ENCODE measurements around the gene GOLGA1. TPM values are rescaled to one million over a fixed set of nuclear protein-coding genes. Genes with fewer than 3 reads are reported as not detected.
A peak's percentile ranks its signal among the peaks of the same experiment; 100 is the strongest.

GOLGA1 gene
- total and polyA plus RNA-seq, 2 of the 13 experiments (the other 11 are each of a cell fraction or from before 2014, with no cell fraction given) = 12.7 to 15.9 TPM

DNA sequence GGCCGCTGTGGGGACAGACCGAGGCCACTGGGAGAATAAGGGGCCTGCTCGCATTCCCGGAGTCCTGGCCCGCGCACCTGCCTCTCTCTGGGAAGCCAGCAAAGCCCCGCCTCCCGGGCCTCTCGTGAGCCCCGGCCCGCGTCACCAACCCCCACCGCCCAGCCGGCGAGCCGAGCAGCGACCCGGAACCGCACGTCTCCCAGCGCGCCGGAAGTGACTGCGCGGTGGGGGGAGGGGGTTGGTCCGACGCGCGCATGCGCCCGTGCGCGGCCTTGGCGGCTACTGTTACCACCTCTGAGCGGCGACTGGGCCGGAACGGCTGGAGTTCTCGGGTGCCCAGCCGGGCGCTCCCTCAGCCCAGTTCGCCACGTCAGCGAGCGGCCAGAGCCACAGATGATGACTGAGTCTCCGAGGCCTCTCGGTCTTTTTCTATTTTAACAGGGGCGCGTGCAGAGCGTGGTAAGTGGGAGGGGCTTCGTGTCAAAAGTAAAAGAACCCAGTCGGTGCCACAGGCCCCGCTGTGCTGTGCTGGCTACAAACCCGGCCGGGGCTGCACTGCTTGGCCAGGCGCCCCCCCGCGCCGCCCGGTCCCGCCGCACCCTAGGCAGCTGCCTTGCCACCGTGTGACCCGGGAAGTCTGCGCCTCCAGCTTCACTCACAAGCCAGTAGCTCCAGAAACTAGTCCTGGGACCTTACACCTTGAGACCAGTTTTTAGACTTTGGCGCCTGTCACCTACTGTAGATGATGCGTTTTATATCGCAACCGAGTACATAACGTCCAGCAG, at the start of gene GOLGA1 (continued):
- peak; percentile 94 for TF ChIP-seq POLR2G (IDR thresholded peaks at IDR 0.05; ENCODE audit: low read depth, low read length)
- TF ChIP-seq KMT2B (CRISPR knock-in tag; IDR thresholded peaks at IDR 0.05) = peak; percentile 95
- TF ChIP-seq SRSF9 (IDR thresholded peaks at IDR 0.05; ENCODE audit: borderline replicate concordance, insufficient read depth, low read depth, low read length, poor library complexity, severe bottlenecking) = no peak
- TF ChIP-seq ZSCAN9 (CRISPR knock-in tag; IDR thresholded peaks at IDR 0.05; ENCODE audit: borderline replicate concordance) = peak; percentile 61
- TF ChIP-seq ZNF225 (CRISPR knock-in tag; IDR thresholded peaks at IDR 0.05) = no peak; the same call in 1 of the 2 replicates
- TF ChIP-seq, protein P1, sequence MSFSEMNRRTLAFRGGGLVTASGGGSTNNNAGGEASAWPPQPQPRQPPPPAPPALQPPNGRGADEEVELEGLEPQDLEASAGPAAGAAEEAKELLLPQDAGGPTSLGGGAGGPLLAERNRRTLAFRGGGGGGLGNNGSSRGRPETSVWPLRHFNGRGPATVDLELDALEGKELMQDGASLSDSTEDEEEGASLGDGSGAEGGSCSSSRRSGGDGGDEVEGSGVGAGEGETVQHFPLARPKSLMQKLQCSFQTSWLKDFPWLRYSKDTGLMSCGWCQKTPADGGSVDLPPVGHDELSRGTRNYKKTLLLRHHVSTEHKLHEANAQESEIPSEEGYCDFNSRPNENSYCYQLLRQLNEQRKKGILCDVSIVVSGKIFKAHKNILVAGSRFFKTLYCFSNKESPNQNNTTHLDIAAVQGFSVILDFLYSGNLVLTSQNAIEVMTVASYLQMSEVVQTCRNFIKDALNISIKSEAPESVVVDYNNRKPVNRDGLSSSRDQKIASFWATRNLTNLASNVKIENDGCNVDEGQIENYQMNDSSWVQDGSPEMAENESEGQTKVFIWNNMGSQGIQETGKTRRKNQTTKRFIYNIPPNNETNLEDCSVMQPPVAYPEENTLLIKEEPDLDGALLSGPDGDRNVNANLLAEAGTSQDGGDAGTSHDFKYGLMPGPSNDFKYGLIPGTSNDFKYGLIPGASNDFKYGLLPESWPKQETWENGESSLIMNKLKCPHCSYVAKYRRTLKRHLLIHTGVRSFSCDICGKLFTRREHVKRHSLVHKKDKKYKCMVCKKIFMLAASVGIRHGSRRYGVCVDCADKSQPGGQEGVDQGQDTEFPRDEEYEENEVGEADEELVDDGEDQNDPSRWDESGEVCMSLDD (CRISPR knock-in tag; IDR thresholded peaks at IDR 0.05; ENCODE audit: borderline replicate concordance) = no peak; the same call in 1 of the 2 replicates
- no peak for TF ChIP-seq FOXA1 (IDR thresholded peaks at IDR 0.05)
- peak; percentile 12; the same call in 1 of the 2 replicates for TF ChIP-seq FOXA1 (CRISPR knock-in tag; IDR thresholded peaks at IDR 0.05)
- no peak for TF ChIP-seq HOXA9 (CRISPR knock-in tag; IDR thresholded peaks at IDR 0.05; ENCODE audit: borderline replicate concordance)
- TF ChIP-seq GABPA (IDR thresholded peaks at IDR 0.05; ENCODE audit: low read depth, low read length) = peak; percentile 96
- peak; percentile 91 for TF ChIP-seq GABPA (CRISPR knock-in tag; IDR thresholded peaks at IDR 0.05; ENCODE audit: low read depth)
- peak; percentile 36; the same call in 1 of the 2 replicates for TF ChIP-seq ZFP36L1 (CRISPR knock-in tag; IDR thresholded peaks at IDR 0.05)
- peak; percentile 27 for TF ChIP-seq MIER3 (CRISPR knock-in tag; IDR thresholded peaks at IDR 0.05; ENCODE audit: borderline replicate concordance)
- TF ChIP-seq, protein P2, sequence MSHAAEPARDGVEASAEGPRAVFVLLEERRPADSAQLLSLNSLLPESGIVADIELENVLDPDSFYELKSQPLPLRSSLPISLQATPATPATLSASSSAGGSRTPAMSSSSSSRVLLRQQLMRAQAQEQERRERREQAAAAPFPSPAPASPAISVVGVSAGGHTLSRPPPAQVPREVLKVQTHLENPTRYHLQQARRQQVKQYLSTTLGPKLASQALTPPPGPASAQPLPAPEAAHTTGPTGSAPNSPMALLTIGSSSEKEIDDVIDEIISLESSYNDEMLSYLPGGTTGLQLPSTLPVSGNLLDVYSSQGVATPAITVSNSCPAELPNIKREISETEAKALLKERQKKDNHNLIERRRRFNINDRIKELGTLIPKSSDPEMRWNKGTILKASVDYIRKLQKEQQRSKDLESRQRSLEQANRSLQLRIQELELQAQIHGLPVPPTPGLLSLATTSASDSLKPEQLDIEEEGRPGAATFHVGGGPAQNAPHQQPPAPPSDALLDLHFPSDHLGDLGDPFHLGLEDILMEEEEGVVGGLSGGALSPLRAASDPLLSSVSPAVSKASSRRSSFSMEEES (CRISPR knock-in tag; IDR thresholded peaks at IDR 0.05) = peak; percentile 51
- no peak for TF ChIP-seq RNF2 (conservative IDR thresholded peaks at IDR 0.05; ENCODE audit: low read depth)
- TF ChIP-seq SMARCE1 (IDR thresholded peaks at IDR 0.05; ENCODE audit: borderline replicate concordance) = no peak
- TF ChIP-seq MXI1 (IDR thresholded peaks at IDR 0.05; ENCODE audit: borderline replicate concordance, low read depth, low read length) = peak; percentile 84; the same call in 1 of the 3 replicates
- no peak; the same call in 1 of the 2 replicates for TF ChIP-seq ZNF605 (CRISPR knock-in tag; IDR thresholded peaks at IDR 0.05)
- TF ChIP-seq HNF4A (CRISPR knock-in tag; IDR thresholded peaks at IDR 0.05) = no peak
- TF ChIP-seq ZNF230 (CRISPR knock-in tag; IDR thresholded peaks at IDR 0.05) = no peak
- TF ChIP-seq SYNCRIP (IDR thresholded peaks at IDR 0.05; ENCODE audit: insufficient read depth, low read depth, low read length) = no peak
- peak; percentile 53; the same call in 1 of the 2 replicates for TF ChIP-seq ZNF350 (CRISPR knock-in tag; IDR thresholded peaks at IDR 0.05; ENCODE audit: borderline replicate concordance, low read depth)
- TF ChIP-seq ZBTB7A (CRISPR knock-in tag; IDR thresholded peaks at IDR 0.05) = no peak
- no peak for TF ChIP-seq RAD51 (IDR thresholded peaks at IDR 0.05; ENCODE audit: borderline replicate concordance)
- TF ChIP-seq FOXP1 (IDR thresholded peaks at IDR 0.05) = no peak
- TF ChIP-seq FOXP1 (CRISPR knock-in tag; IDR thresholded peaks at IDR 0.05) = no peak
- TF ChIP-seq ZNF260 (CRISPR knock-in tag; IDR thresholded peaks at IDR 0.05; ENCODE audit: borderline replicate concordance, low read depth) = no peak
- no peak for TF ChIP-seq HOXA7 (CRISPR knock-in tag; IDR thresholded peaks at IDR 0.05)
- TF ChIP-seq RELA (CRISPR knock-in tag; IDR thresholded peaks at IDR 0.05) = peak; percentile 67; the same call in 1 of the 2 replicates
- TF ChIP-seq GTF3A (CRISPR knock-in tag; conservative IDR thresholded peaks at IDR 0.05) = no peak

All from HepG2 (cell line).